ENCODE measurements around the gene CPXM1. TPM values are rescaled to one million over a fixed set of nuclear protein-coding genes. Genes with fewer than 3 reads are reported as not detected.

Gene CPXM1
- total RNA-seq, 1 donor from 2014 or later, result 155 TPM

DNA sequence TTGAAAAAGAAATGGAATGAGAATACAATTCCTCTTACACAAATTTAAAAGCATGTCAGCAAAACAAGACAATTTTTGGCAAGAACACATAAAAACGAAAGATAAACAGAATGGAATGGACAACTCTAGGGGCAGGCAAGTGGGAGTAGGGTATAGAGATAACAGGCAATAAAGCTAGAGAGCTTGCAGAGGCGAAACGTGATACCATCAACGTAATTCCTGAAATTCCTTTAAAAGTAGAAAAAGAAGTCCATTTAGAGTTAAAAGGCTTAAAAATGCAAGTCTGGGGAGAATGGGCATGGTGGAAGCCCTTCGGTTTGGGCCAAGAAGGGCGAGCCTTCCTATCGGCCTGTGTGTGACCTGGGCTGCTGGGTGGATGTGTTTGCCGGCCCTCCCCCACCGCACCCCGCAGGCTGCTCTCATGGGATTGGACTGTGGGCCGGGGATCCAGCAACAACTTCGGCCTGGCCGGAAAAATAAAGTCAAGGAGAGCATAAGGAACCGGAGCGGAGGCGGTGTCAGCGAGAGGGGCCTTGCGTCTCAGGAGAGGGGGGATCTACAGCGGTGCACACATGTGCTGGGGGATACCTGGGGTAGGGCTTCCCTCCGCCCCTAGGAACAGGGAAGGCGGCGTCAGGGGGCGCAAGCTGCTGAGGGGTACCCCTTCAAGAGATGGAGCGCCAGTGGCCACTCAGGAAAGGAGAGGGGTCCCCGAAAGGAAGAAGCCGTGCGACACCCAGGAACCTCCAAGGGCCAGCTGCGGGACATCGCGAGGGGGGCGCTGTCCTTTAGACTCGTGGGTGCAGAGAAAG lies 19.9 kb upstream of the CPXM1 start:
- TF ChIP-seq CTCF (IDR thresholded peaks at IDR 0.05; ENCODE audit: unreplicated experiment), result no peak
- peaks cover 30% of the 10 kb centered on the region for H3K4me1 Mint-ChIP-seq
- H3K27me3 Mint-ChIP-seq (ENCODE audit: low read depth), result peaks cover 3% of the 10 kb centered on the region
- H3K36me3 Mint-ChIP-seq, result no peaks in the 10 kb centered on the region
- H3K9me3 Mint-ChIP-seq, result no peaks in the 10 kb centered on the region
- DNase-seq (ENCODE audit: low spot score in 2 of 2, unreplicated experiment in 2 of 2), result peak in 1 of 2 experiments; percentile 59
- peak overlapping the region; percentile 99 for H3K27ac Mint-ChIP-seq
- H3K4me3 Mint-ChIP-seq, result peak overlapping the region; percentile 56

DNA sequence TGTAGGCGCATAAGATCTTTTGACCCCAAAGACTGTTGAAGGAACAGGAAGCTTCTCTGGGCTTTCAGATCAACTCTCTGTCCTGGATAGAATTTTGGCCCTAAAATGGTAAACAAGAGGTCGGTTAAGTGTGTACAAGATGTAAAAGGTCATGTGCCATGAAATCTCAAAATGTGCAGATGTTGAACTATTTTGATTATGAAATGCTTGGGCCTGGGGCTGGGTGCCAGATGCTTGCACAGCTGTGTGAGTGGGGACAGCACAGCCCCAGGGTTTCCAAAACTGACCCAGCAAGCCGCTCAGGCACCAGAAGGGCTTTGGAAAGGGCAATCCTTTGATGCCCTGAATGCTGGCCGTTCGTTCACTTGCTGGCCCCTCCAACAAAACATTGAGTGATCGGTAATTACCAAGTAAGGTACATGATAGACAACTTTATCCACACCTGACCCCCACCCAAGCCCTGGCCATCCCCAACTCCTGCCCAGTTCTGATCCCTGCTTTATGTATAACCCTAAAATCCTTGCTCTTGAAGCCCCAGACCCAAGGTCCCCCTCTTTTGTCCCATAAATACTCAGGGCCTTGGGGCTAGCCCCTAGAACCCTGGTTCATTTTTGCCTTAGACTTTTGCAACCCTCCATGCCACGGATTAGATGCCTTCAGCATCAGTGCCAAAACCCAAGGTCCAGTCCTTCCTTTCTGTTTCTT lies 17.6 kb upstream of the CPXM1 start:
- Mint-ChIP-seq H3K4me3 (no peak overlapping the region), H3K27ac (peak overlapping the region; percentile 93), H3K9me3 (peaks cover 3% of the 10 kb centered on the region), H3K36me3 (no peaks in the 10 kb centered on the region), H3K27me3 (ENCODE audit: low read depth) (peaks cover 3% of the 10 kb centered on the region), H3K4me1 (peaks cover 46% of the 10 kb centered on the region)
- no peak for TF ChIP-seq CTCF (IDR thresholded peaks at IDR 0.05; ENCODE audit: unreplicated experiment)
- no peak for DNase-seq (ENCODE audit: low spot score in 2 of 2, unreplicated experiment in 2 of 2)

DNA sequence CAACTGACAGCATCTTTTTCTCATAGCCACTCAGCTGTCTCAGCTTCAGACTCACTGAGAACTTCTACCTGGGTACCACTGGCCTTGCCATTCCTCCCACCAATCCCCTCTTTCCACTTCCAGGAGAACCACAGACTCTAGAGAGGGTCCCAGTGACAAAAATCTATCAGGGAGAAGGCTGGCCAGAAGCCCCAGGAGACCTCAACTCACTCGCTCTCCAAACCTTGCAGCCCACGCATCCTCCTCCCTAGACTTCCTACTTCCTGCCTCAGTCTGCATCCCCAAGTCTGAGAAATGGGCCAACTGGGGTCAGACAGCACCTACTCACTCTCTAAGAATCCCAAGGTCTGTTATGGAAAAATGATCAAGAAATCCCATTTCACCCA lies 16.9 kb upstream of the CPXM1 start:
- peak overlapping the region; percentile 30 for H3K27ac Mint-ChIP-seq
- no peak for DNase-seq (ENCODE audit: low spot score in 2 of 2, unreplicated experiment in 2 of 2)
- H3K36me3 Mint-ChIP-seq, result no peaks in the 10 kb centered on the region
- H3K27me3 Mint-ChIP-seq (ENCODE audit: low read depth), result peaks cover 3% of the 10 kb centered on the region
- no peak overlapping the region for H3K4me3 Mint-ChIP-seq
- TF ChIP-seq CTCF (IDR thresholded peaks at IDR 0.05; ENCODE audit: unreplicated experiment), result no peak
- H3K9me3 Mint-ChIP-seq, result peaks cover 7% of the 10 kb centered on the region
- peaks cover 46% of the 10 kb centered on the region for H3K4me1 Mint-ChIP-seq

DNA sequence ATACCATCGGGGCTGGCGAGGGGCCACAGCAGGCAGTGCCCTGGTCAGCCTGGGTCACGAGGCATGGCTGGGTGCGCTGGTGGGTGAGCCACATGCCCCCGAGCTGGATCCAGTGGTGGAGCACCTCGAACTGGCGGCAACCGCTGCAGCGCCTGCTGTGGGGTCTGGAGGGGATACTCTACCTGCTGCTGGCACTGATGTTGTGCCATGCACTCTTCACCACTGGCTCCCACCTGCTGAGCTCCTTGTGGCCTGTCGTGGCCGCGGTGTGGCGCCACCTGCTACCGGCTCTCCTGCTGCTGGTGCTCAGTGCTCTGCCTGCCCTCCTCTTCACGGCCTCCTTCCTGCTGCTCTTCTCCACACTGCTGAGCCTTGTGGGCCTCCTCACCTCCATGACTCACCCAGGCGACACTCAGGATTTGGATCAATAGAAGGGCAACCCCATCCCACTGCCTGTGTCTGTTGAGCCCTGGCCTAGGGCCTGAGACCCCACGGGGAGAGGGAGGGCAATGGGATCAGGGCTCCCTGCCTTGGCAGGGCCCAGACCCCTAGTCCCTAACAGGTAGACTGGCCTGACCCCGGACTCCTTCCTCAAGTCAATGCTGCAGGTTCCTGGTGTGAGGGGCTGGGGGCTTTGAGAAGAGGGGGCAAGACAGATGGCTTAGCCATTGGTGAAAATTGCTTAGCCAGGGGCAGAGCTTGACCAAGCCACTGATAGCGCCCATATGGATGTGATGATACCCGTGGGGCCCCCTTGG lies 16.3 kb upstream of the CPXM1 start:
- peaks cover 3% of the 10 kb centered on the region for H3K27me3 Mint-ChIP-seq (ENCODE audit: low read depth)
- H3K4me3 Mint-ChIP-seq, result no peak overlapping the region
- H3K9me3 Mint-ChIP-seq, result peaks cover 12% of the 10 kb centered on the region
- TF ChIP-seq CTCF (IDR thresholded peaks at IDR 0.05; ENCODE audit: unreplicated experiment), result no peak
- DNase-seq (ENCODE audit: low spot score in 2 of 2, unreplicated experiment in 2 of 2), result no peak
- H3K4me1 Mint-ChIP-seq, result peaks cover 42% of the 10 kb centered on the region
- H3K36me3 Mint-ChIP-seq, result no peaks in the 10 kb centered on the region
- peak overlapping the region; percentile 36 for H3K27ac Mint-ChIP-seq

DNA sequence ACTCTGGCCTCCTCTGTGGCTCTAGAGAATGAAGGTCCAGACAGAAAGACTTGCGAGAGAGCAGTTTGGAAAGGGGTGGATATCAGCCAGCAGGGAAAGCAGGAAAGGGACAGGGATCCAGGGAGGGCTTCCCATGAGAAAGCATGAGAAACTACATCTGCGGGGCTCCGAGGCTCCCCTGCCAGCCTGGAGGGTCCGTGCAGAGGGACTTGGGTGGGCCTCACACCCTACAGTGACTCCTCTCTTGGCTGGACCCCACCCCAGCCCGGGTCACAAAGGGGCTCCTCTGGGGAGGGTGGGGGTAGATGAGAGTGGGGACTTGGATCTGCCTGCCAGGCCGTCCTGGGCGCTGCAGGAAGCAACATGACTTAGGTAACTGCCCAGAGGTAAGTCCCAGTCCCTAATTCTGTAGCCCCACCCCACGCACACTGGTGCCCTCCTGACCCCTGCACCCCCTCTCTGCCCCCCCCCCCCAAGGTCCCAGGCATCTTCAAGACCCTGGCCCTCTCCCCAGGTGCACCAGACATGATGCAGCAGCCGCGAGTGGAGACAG lies 15.7 kb upstream of the CPXM1 start, which contains the start of gene TMEM239:
TMEM239 (plus strand) TSS at position 335 of the 553 bp plus-strand sequence; CDS start at position 526, 191 bp downstream.
- Mint-ChIP-seq H3K4me3 (no peak within 1 kb of the TSS), H3K27me3 (ENCODE audit: low read depth) (no peaks in the 10 kb centered on the region), H3K27ac (peak within 1 kb of the TSS; percentile 86), H3K36me3 (no peaks in the 10 kb centered on the region), H3K4me1 (peaks cover 38% of the 10 kb centered on the region), H3K9me3 (peaks cover 17% of the 10 kb centered on the region)
- no peak for DNase-seq (ENCODE audit: low spot score in 2 of 2, unreplicated experiment in 2 of 2)
- no peak for TF ChIP-seq CTCF (IDR thresholded peaks at IDR 0.05; ENCODE audit: unreplicated experiment)

All from mesothelial cell of epicardium (in vitro differentiated cells).